Cardiac muscle cell (in vitro differentiated cells and primary cell): ENCODE measurements around the gene TAF4. TPM values are rescaled to one million over a fixed set of nuclear protein-coding genes. Genes with fewer than 3 reads are reported as not detected.

ENCODE experiments used
- DNase-seq, 2 donors: peaks; one replicate each; pipeline versions ENCODE4 v3.0.0 to v3.0.0-alpha.2; 2010 to 2017; ENCODE audit warnings: low read depth in 1 of 2, low spot score in 1 of 2
- H3K27ac ChIP-seq: fragments of 200-600 bp; sonication (generic); 2 replicates; pipeline ENCODE4 v1.5.1; 2016
- H3K27me3 ChIP-seq: fragments of 200-600 bp; sonication (generic); 2 replicates; pipeline ENCODE4 v1.6.0; 2016; ENCODE audit warnings: control low read depth
- H3K36me3 ChIP-seq: fragments of 200-600 bp; sonication (generic); 2 replicates; pipeline ENCODE4 v1.5.1; 2016; ENCODE audit warnings: control low read depth
- H3K4me1 ChIP-seq: fragments of 200-600 bp; sonication (generic); 2 replicates; pipeline ENCODE4 v1.8.1; 2017; ENCODE audit warnings: low read depth, mild to moderate bottlenecking, mixed run types
- H3K4me3 ChIP-seq: fragments of 200-600 bp; sonication (generic); 2 replicates; pipeline ENCODE4 v1.5.1; 2016; ENCODE audit warnings: mild to moderate bottlenecking
- H3K9me3 ChIP-seq: fragments of 200-600 bp; sonication (generic); 2 replicates; pipeline ENCODE4 v1.5.1; 2017; ENCODE audit warnings: low read depth, mild to moderate bottlenecking, control low read depth
- CTCF ChIP-seq: IDR thresholded peaks from 2 replicates; pipeline ENCODE4 v1.5.1; 2012; ENCODE audit warnings: low read depth, mild to moderate bottlenecking, low read length
- polyA plus RNA-seq: library from polyadenylated mRNA; unstranded; fragments of >200 nt; fragmentation: Nextera tagmentation; extraction: Ambion mirVana; gene quantifications from 2 replicates; pipeline ENCODE4 v1.2.1, GENCODE V29; 2016
- total RNA-seq: library from RNA; depleted of rRNA; stranded (reverse); fragments of >200 nt; gene quantifications from 2 replicates; pipeline ENCODE4 v1.2.3, GENCODE V29; 2016

Gene TAF4
- total and polyA plus RNA-seq, 2 experiments from 2014 or later, result 3.7 to 21.1 TPM

DNA sequence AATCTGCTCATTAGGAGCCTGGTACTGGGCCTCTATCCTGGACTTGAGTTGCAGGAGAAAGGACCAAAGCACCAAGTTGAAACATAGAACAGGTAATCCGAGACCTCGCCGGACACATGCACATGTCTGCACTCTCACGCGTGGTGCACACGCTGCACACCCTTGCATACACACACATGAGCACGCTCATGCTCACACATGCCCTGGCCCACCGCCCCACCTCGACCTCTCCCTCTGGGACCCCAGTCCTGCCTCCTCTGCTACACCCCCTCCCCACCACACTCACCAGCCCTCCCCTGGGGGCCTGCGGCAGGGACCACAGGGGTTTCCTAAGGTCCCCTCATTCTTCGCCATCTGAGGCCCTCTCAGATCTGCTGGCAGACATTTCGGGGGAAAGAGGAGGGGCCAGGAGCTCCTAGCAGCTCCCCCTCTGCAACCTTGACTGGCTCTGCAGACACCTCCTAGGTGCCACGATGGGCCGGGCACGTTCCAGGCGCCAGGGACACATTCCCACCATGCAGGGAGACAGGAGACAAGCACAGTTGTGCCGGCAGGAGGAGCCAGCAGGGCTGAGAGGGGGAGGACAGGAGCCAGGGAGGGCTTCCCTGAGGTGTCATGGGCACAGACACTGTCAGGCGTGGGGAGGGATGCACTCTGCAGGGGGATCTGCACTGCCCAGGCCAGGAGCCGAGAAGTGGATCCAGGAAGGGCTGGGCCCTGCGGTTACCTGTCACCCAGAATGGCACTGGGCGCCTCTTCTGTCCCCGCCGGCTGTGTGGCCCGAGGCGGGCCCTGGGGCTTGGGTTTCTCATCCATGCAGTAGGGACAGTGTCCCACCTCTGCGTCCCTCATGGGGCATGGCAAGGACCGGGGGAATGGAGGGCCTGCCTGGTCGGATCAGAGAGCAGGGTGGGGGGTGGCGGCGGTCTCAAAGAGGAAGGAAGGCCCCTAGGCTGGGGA, 31.0 kb upstream of the TAF4 start:
- Histone ChIP-seq H3K27me3 (no peaks in the 10 kb centered on the region), H3K4me3 (no peak overlapping the region), H3K36me3 (no peaks in the 10 kb centered on the region), H3K9me3 (no peaks in the 10 kb centered on the region), H3K4me1 (no peaks in the 10 kb centered on the region), H3K27ac (no peak overlapping the region)
- DNase-seq, result no peak
- no peak for TF ChIP-seq CTCF

DNA sequence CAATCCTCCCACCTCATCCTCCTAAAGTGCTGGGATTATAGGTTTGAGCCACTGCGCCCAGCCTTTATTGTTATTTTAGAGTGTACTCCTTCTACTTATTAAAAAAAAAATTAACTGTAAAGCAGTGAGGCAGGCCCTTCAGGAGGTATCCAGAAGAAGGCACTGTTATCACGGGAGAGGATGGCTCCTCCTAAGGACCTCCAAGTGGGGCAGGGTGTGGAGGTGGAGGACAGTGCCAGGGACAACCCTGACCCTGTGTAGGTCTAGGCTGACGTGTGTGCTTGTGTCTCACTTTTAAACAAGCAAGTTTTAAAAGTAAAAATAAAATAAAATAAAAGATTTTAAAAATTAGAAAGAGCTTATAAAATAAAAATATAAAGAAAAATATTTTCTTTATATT, 23.7 kb upstream of the TAF4 start:
- no peak for DNase-seq
- Histone ChIP-seq H3K4me1 (no peaks in the 10 kb centered on the region), H3K4me3 (no peak overlapping the region), H3K36me3 (no peaks in the 10 kb centered on the region), H3K27ac (no peak overlapping the region), H3K27me3 (no peaks in the 10 kb centered on the region), H3K9me3 (no peaks in the 10 kb centered on the region)
- TF ChIP-seq CTCF, result no peak

GRCh38 chr20:62088258-62089127, 22.8 kb upstream of the TAF4 start:
- Histone ChIP-seq H3K9me3 (no peaks in the 10 kb centered on the region), H3K36me3 (no peaks in the 10 kb centered on the region), H3K4me1 (no peaks in the 10 kb centered on the region), H3K27ac (no peak overlapping the region), H3K27me3 (no peaks in the 10 kb centered on the region), H3K4me3 (no peak overlapping the region)
- peak in 1 of 2 donors; percentile 84 for DNase-seq
- TF ChIP-seq CTCF, result no peak

DNA sequence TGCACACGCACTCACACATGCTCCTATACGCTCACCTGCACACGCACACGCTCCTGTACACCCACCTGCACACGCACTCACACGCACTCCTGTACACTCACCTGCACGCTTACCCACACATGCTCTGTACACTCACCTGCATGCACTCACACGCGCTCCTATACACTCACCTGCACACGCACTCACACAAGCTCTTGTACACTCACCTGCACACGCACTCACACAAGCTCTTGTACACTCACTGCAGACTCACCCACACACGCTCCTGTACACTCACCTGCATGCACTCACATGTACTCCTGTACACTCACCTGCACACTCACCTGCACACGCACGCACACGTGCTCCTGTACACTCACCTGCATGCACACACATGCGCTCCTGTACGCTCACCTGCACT, 22.0 kb upstream of the TAF4 start:
- Histone ChIP-seq H3K36me3 (no peaks in the 10 kb centered on the region), H3K4me1 (no peaks in the 10 kb centered on the region), H3K4me3 (no peak overlapping the region), H3K9me3 (no peaks in the 10 kb centered on the region), H3K27me3 (no peaks in the 10 kb centered on the region), H3K27ac (no peak overlapping the region)
- no peak for DNase-seq
- TF ChIP-seq CTCF, result no peak

DNA sequence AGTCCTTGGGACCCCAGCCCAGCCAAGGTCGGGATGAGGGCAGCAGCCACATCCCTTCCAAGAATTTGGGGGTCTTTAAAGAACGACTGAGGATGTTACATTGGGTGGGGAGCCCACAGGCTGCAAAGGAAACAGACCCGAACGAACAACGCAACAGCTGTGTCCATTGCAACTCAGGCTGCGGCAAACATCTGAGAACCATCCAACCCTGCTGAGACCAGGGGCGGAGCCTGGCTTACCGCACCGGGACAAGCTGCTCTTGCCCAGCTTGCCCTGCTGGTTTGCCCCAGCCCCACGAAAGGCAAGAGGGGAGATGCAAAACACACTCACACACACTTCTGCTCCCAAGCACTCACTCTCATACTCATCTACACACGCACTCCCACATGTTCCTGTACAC, 21.5 kb upstream of the TAF4 start:
- TF ChIP-seq CTCF, result no peak
- no peaks in the 10 kb centered on the region for H3K36me3 ChIP-seq
- H3K27ac ChIP-seq, result no peak overlapping the region
- H3K4me3 ChIP-seq, result no peak overlapping the region
- DNase-seq, result no peak
- H3K27me3 ChIP-seq, result no peaks in the 10 kb centered on the region
- no peaks in the 10 kb centered on the region for H3K9me3 ChIP-seq
- H3K4me1 ChIP-seq, result no peaks in the 10 kb centered on the region
